ENCODE results near the gene TIMELESS.
"Not testable (repeated sequence)": the region's sequence is repeated elsewhere in the genome, so short reads cannot be mapped to it uniquely, and the experiment has no call there.

DNA sequence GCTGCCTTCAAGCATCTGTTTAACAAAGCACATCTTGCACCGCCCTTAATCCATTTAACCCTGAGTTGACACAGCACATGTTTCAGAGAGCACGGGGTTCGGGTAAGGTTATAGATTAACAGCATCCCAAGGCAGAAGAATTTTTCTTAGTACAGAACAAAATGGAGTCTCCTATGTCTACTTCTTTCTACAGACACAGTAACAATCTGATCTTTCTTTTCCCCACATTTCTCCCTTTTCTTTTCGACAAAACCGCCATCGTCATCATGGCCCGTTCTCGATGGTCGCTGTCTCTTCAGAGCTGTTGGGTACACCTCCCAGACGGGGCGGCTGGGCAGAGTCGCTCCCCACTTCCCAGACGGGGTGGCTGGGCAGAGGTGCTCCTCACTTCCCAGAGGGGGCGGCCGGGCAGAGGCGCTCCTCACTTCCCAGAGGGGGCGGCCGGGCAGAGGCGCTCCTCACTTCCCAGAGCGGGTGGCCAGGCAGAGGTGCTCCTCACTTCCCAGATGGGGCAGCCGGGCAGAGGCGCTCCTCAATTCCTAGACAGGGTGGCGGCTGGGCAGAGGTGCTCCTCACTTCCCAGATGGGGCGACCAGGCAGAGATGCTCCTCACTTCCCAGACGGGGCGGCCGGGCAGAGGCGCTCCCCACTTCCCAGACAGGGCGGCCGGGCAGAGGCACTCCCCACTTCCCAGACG lies 44.3 kb upstream of the TIMELESS start:
- TF ChIP-seq, protein P1, sequence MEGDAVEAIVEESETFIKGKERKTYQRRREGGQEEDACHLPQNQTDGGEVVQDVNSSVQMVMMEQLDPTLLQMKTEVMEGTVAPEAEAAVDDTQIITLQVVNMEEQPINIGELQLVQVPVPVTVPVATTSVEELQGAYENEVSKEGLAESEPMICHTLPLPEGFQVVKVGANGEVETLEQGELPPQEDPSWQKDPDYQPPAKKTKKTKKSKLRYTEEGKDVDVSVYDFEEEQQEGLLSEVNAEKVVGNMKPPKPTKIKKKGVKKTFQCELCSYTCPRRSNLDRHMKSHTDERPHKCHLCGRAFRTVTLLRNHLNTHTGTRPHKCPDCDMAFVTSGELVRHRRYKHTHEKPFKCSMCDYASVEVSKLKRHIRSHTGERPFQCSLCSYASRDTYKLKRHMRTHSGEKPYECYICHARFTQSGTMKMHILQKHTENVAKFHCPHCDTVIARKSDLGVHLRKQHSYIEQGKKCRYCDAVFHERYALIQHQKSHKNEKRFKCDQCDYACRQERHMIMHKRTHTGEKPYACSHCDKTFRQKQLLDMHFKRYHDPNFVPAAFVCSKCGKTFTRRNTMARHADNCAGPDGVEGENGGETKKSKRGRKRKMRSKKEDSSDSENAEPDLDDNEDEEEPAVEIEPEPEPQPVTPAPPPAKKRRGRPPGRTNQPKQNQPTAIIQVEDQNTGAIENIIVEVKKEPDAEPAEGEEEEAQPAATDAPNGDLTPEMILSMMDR (IDR thresholded peaks at IDR 0.05), result not testable (repeated sequence)
- TF ChIP-seq POLR2A, POLR2AphosphoS5 (IDR thresholded peaks at IDR 0.05): not testable (repeated sequence)
